ENCODE measurements around the gene MUS81. TPM values are rescaled to one million over a fixed set of nuclear protein-coding genes. Genes with fewer than 3 reads are reported as not detected.

MUS81 gene
- polyA plus RNA-seq, 2 of the 4 experiments (the other 2 are of a cell fraction), result 27.8 to 33.4 TPM

GRCh38 chr11:65896034-65896999, 36.1 kb downstream of the MUS81 start (continued):
- TF ChIP-seq TFCP2L1 (CRISPR knock-in tag; IDR thresholded peaks at IDR 0.05) (peak; percentile 20; the same call in 1 of the 2 replicates), NR3C1 (IDR thresholded peaks at IDR 0.05) (no peak), GATA3 (IDR thresholded peaks at IDR 0.05; ENCODE audit: borderline replicate concordance) (no peak), ZC3H11A (IDR thresholded peaks at IDR 0.05) (no peak), CBX2 (IDR thresholded peaks at IDR 0.05; ENCODE audit: borderline replicate concordance, low read depth) (no peak), BHLHE40 (IDR thresholded peaks at IDR 0.05; ENCODE audit: low read depth, low read length) (no peak), FOSL2 (IDR thresholded peaks at IDR 0.05) (no peak), FOSL2 (CRISPR knock-in tag; IDR thresholded peaks at IDR 0.05) (no peak), KDM1A (IDR thresholded peaks at IDR 0.05; ENCODE audit: low read depth) (no peak), RFX5 (IDR thresholded peaks at IDR 0.05) (no peak), CBX8 (IDR thresholded peaks at IDR 0.05) (no peak), POLR2AphosphoS2 (conservative IDR thresholded peaks at IDR 0.05; ENCODE audit: low read length) (peak; percentile 99), HES2 (IDR thresholded peaks at IDR 0.05) (no peak)
- TF ChIP-seq, protein P1, sequence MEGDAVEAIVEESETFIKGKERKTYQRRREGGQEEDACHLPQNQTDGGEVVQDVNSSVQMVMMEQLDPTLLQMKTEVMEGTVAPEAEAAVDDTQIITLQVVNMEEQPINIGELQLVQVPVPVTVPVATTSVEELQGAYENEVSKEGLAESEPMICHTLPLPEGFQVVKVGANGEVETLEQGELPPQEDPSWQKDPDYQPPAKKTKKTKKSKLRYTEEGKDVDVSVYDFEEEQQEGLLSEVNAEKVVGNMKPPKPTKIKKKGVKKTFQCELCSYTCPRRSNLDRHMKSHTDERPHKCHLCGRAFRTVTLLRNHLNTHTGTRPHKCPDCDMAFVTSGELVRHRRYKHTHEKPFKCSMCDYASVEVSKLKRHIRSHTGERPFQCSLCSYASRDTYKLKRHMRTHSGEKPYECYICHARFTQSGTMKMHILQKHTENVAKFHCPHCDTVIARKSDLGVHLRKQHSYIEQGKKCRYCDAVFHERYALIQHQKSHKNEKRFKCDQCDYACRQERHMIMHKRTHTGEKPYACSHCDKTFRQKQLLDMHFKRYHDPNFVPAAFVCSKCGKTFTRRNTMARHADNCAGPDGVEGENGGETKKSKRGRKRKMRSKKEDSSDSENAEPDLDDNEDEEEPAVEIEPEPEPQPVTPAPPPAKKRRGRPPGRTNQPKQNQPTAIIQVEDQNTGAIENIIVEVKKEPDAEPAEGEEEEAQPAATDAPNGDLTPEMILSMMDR (IDR thresholded peaks at IDR 0.05), result no peak

DNA sequence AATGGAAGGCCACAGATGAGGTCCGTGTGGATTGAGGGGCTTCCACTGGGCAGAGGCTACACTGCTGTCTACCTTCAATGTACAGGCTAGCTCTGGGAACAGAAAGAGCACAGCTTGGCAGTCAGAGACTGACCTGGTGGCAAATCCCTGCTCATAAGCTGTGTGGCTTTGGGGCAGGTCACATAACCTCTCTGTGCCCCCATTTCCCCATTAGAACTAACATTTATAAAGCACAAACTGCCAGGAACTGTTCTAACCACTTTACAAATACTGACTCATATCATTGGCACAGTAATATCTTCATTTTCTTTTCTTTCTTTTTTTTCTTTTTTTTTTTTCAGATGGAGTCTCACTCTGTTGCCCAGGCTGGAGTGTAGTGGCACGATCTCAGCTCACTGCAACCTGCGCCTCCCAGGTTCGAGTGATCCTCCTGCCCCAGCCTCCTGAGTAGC, 36.8 kb downstream of the MUS81 start:
- Histone ChIP-seq H3K4me1 (peaks cover 61% of the 10 kb centered on the region), H3K4me3 (no peak overlapping the region), H3K27ac (peak overlapping the region in 1 of 2 experiments; percentile 97; a peak in 3 of 6 replicates), H3K9me3 (no peaks in the 10 kb centered on the region), H3K4me2 (peak overlapping the region; percentile 90)
- DNase-seq (ENCODE audit: low read depth in 1 of 2, low spot score in 1 of 2), result no peak
- 76% methylated on average over 4 of the region's 4 CpGs for WGBS (ENCODE audit: missing lambda C conversion rate)
- ChIA-PET POLR2A (interaction anchor here (1.3 to 4.7 kb wide), 2 partner anchors 8 to 14 kb away, joined by 3 to 36 read pairs; partner anchors contain the start of gene FIBP), CTCF (interaction anchor here (1.1 to 31.6 kb wide), 6 partner anchors 3 to 117 kb away, joined by 4 to 618 read pairs (median 9); partner anchors contain the start of genes C11orf68, CCDC85B, DRAP1 and FIBP)
- no peak for FAIRE-seq
- ATAC-seq, result no peak
- TF ChIP-seq TFCP2L1 (CRISPR knock-in tag; IDR thresholded peaks at IDR 0.05), result 0 out of 2 replicates have a peak, but pooled peaks have one; percentile 46
- peak; percentile 74 for TF ChIP-seq ZFP36 (IDR thresholded peaks at IDR 0.05; ENCODE audit: borderline replicate concordance, partially characterized antibody)
- no peak for TF ChIP-seq FOXS1 (CRISPR knock-in tag; IDR thresholded peaks at IDR 0.05)
- TF ChIP-seq RARB (CRISPR knock-in tag; IDR thresholded peaks at IDR 0.05), result peak; percentile 88
- no peak for TF ChIP-seq CEBPB (IDR thresholded peaks at IDR 0.05)

DNA sequence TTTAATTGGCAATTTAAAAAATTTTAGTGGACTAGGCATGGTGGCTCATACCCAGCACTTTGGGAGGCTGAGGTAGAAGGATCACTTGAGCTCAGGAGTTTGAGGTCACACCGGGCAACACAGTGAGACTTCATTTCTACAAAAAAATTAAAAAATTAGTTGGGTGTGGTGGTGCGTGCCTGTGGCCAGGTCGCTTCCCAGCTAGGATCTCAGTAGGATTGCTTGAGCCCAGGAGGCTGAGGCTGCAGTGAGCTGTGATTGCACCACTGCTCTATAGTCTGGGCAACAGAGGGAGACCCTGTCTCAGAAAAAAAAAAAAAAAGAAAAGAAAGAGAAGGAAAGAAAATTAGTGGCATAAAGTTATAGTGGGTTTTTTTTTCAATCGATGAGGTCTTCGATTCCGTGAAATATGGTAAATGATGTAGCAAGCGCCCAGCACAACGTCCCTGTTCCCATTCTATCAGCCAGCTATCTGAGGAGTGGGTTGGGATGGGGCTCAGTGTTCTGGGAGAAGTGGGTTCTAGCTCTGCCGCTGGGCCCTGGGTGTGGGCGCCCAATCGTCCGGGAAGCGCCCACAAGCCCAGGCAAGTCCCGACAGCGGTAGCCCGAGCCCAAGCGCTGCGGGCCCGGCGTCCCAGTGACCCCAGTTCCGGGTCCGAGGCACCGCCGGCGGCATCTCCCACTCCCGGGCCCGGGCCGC, 38.6 kb downstream of the MUS81 start:
- no peak for DNase-seq (ENCODE audit: low read depth in 1 of 2, low spot score in 1 of 2)
- Histone ChIP-seq H3K27ac (peak overlapping the region; percentile 97), H3K4me2 (peak overlapping the region; percentile 90), H3K4me1 (peaks cover 62% of the 10 kb centered on the region), H3K4me3 (peak overlapping the region; percentile 93), H3K9me3 (no peaks in the 10 kb centered on the region)
- ChIA-PET POLR2A (interaction anchor here (0.7 to 5.7 kb wide), 8 partner anchors 8 to 165 kb away, joined by 3 to 43 read pairs (median 9); partner anchors contain the start of genes CCDC85B and FIBP), CTCF (interaction anchor here (0.6 to 31.6 kb wide), 6 partner anchors 5 to 487 kb away, joined by 3 to 618 read pairs (median 7); partner anchors contain the start of genes C11orf68, CCDC85B, DRAP1 and FIBP)
- 2% methylated on average over 25 of the region's 28 CpGs for WGBS (ENCODE audit: missing lambda C conversion rate)
- no peak for FAIRE-seq
- no peak for ATAC-seq
- TF ChIP-seq HOXB5 (CRISPR knock-in tag; IDR thresholded peaks at IDR 0.05) (peak; percentile 25; the same call in 1 of the 2 replicates), MYC (IDR thresholded peaks at IDR 0.05; ENCODE audit: borderline replicate concordance, low read length) (no peak), EHMT2 (IDR thresholded peaks at IDR 0.05; ENCODE audit: low read depth) (no peak), JUNB (IDR thresholded peaks at IDR 0.05) (no peak), RARB (CRISPR knock-in tag; IDR thresholded peaks at IDR 0.05) (no peak), CEBPB (IDR thresholded peaks at IDR 0.05) (no peak), TFCP2L1 (CRISPR knock-in tag; IDR thresholded peaks at IDR 0.05) (peak; percentile 72; the same call in 1 of the 2 replicates), CBX2 (IDR thresholded peaks at IDR 0.05; ENCODE audit: borderline replicate concordance, low read depth) (no peak)
- TF ChIP-seq, protein P2, sequence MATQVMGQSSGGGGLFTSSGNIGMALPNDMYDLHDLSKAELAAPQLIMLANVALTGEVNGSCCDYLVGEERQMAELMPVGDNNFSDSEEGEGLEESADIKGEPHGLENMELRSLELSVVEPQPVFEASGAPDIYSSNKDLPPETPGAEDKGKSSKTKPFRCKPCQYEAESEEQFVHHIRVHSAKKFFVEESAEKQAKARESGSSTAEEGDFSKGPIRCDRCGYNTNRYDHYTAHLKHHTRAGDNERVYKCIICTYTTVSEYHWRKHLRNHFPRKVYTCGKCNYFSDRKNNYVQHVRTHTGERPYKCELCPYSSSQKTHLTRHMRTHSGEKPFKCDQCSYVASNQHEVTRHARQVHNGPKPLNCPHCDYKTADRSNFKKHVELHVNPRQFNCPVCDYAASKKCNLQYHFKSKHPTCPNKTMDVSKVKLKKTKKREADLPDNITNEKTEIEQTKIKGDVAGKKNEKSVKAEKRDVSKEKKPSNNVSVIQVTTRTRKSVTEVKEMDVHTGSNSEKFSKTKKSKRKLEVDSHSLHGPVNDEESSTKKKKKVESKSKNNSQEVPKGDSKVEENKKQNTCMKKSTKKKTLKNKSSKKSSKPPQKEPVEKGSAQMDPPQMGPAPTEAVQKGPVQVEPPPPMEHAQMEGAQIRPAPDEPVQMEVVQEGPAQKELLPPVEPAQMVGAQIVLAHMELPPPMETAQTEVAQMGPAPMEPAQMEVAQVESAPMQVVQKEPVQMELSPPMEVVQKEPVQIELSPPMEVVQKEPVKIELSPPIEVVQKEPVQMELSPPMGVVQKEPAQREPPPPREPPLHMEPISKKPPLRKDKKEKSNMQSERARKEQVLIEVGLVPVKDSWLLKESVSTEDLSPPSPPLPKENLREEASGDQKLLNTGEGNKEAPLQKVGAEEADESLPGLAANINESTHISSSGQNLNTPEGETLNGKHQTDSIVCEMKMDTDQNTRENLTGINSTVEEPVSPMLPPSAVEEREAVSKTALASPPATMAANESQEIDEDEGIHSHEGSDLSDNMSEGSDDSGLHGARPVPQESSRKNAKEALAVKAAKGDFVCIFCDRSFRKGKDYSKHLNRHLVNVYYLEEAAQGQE (IDR thresholded peaks at IDR 0.05), result no peak
- TF ChIP-seq, protein P3, sequence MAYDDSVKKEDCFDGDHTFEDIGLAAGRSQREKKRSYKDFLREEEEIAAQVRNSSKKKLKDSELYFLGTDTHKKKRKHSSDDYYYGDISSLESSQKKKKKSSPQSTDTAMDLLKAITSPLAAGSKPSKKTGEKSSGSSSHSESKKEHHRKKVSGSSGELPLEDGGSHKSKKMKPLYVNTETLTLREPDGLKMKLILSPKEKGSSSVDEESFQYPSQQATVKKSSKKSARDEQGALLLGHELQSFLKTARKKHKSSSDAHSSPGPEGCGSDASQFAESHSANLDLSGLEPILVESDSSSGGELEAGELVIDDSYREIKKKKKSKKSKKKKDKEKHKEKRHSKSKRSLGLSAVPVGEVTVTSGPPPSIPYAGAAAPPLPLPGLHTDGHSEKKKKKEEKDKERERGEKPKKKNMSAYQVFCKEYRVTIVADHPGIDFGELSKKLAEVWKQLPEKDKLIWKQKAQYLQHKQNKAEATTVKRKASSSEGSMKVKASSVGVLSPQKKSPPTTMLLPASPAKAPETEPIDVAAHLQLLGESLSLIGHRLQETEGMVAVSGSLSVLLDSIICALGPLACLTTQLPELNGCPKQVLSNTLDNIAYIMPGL (CRISPR knock-in tag; IDR thresholded peaks at IDR 0.05; ENCODE audit: borderline replicate concordance), result peak; percentile 88
